H9 (cell line): ENCODE measurements around the gene FAM163B. TPM values are rescaled to one million over a fixed set of nuclear protein-coding genes. Genes with fewer than 3 reads are reported as not detected.

Source experiments
- DNase-seq: peaks from one replicate; pipeline ENCODE4 v3.0.0-alpha.2; 2017
- H2AFZ ChIP-seq: one replicate; pipeline ENCODE4 v1.6.1; 2013; ENCODE audit warnings: mild to moderate bottlenecking, low read length, control low read depth, moderate library complexity
- H2AK5ac ChIP-seq: 2 replicates; pipeline ENCODE4 v1.6.1; 2013; ENCODE audit warnings: low read length, control low read depth, mixed read lengths; ENCODE audit not compliant: insufficient read length
- H2BK120ac ChIP-seq: one replicate; pipeline ENCODE4 v1.6.1; 2013; ENCODE audit warnings: low read depth, mild to moderate bottlenecking, low read length, control low read depth, inconsistent platforms; ENCODE audit not compliant: poor library complexity, severe bottlenecking
- H2BK12ac ChIP-seq: 2 replicates; pipeline ENCODE4 v1.6.1; 2013; ENCODE audit warnings: low read length, control low read depth, mixed read lengths, low read depth; ENCODE audit not compliant: insufficient read length
- H2BK15ac ChIP-seq: 2 replicates; pipeline ENCODE4 v1.6.1; 2013; ENCODE audit warnings: low read depth, low read length, control low read depth
- H2BK20ac ChIP-seq: one replicate; pipeline ENCODE4 v1.6.1; 2013; ENCODE audit warnings: low read depth, mild to moderate bottlenecking, low read length, control low read depth, inconsistent platforms; ENCODE audit not compliant: poor library complexity, severe bottlenecking
- H2BK5ac ChIP-seq: 2 replicates; pipeline ENCODE4 v1.6.1; 2013; ENCODE audit warnings: low read length, control low read depth, mixed read lengths; ENCODE audit not compliant: insufficient read length
- H3K14ac ChIP-seq: 2 replicates; pipeline ENCODE4 v1.6.1; 2013; ENCODE audit warnings: low read length, control low read depth; ENCODE audit not compliant: insufficient read depth
- H3K18ac ChIP-seq: 2 replicates; pipeline ENCODE4 v1.6.1; 2013; ENCODE audit warnings: low read depth, mild to moderate bottlenecking, mixed read lengths, low read length, control low read depth; ENCODE audit not compliant: insufficient read length
- H3K23ac ChIP-seq: 2 replicates; pipeline ENCODE4 v1.6.1; 2013; ENCODE audit warnings: low read length, control low read depth, mixed read lengths, low read depth; ENCODE audit not compliant: insufficient read length
- H3K23me2 ChIP-seq: 2 replicates; pipeline ENCODE4 v1.6.1; 2013; ENCODE audit warnings: low read depth, mild to moderate bottlenecking, mixed read lengths, low read length, control low read depth; ENCODE audit not compliant: insufficient read length, poor library complexity, severe bottlenecking
- H3K27ac ChIP-seq: 2 replicates; pipeline ENCODE4 v1.5.1; 2013; ENCODE audit warnings: low read length, control low read depth, mixed read lengths, low read depth; ENCODE audit not compliant: insufficient read length
- H3K27me3 ChIP-seq: 2 replicates; pipeline ENCODE4 v1.6.1; 2013; ENCODE audit warnings: low read length, control low read depth, inconsistent platforms; ENCODE audit not compliant: insufficient read depth
- H3K4ac ChIP-seq: 2 replicates; pipeline ENCODE4 v1.6.1; 2013; ENCODE audit warnings: low read depth, mild to moderate bottlenecking, control low read depth, inconsistent platforms, low read length, moderate library complexity
- H3K4me1 ChIP-seq: 2 replicates; pipeline ENCODE4 v1.6.1; 2013; ENCODE audit warnings: low read length, control low read depth, inconsistent platforms; ENCODE audit not compliant: insufficient read depth
- H3K4me2 ChIP-seq: 2 replicates; pipeline ENCODE4 v1.6.1; 2013; ENCODE audit warnings: low read length, control low read depth, mixed read lengths; ENCODE audit not compliant: insufficient read length, insufficient read depth
- H3K56ac ChIP-seq: 2 replicates; pipeline ENCODE4 v1.6.1; 2013; ENCODE audit warnings: low read depth, mild to moderate bottlenecking, mixed read lengths, low read length, control low read depth; ENCODE audit not compliant: insufficient read length
- H3K79me1 ChIP-seq: 2 replicates; pipeline ENCODE4 v1.6.1; 2013; ENCODE audit warnings: low read depth, mild to moderate bottlenecking, moderate library complexity, low read length, control low read depth, inconsistent platforms; ENCODE audit not compliant: insufficient read depth, poor library complexity, severe bottlenecking
- H3K79me2 ChIP-seq: 2 replicates; pipeline ENCODE4 v1.6.1; 2013; ENCODE audit warnings: low read length, control low read depth, inconsistent platforms; ENCODE audit not compliant: insufficient read depth
- H3K9ac ChIP-seq: 2 replicates; pipeline ENCODE4 v1.6.1; 2013; ENCODE audit warnings: low read length, control low read depth, mixed read lengths; ENCODE audit not compliant: insufficient read length; ENCODE audit errors: extremely low read depth
- H3K9me3 ChIP-seq: one replicate; pipeline ENCODE4 v1.6.1; 2013; ENCODE audit warnings: low read depth, low read length, inconsistent platforms; ENCODE audit not compliant: control insufficient read depth
- H3T11ph ChIP-seq: one replicate; pipeline ENCODE4 v1.6.1; 2013; ENCODE audit warnings: mild to moderate bottlenecking, low read length, control low read depth, inconsistent platforms
- H4K20me1 ChIP-seq: one replicate; pipeline ENCODE4 v1.6.1; 2013; ENCODE audit not compliant: control insufficient read depth, insufficient read length, insufficient read depth
- H4K5ac ChIP-seq: 2 replicates; pipeline ENCODE4 v1.6.1; 2013; ENCODE audit warnings: low read depth, mild to moderate bottlenecking, mixed read lengths, low read length, control low read depth; ENCODE audit not compliant: insufficient read length
- H4K8ac ChIP-seq: replicated peaks from 2 replicates; pipeline ENCODE4 v1.6.1; 2013; ENCODE audit warnings: low read length, control low read depth, mixed read lengths, low read depth; ENCODE audit not compliant: insufficient read length
- H4K91ac ChIP-seq: 2 replicates; pipeline ENCODE4 v1.6.1; 2013; ENCODE audit warnings: low read depth, mild to moderate bottlenecking, moderate library complexity, mixed read lengths, low read length, control low read depth; ENCODE audit not compliant: insufficient read length
- H3K27ac Mint-ChIP-seq, 3 experiments: 2 replicates in 2 of 3; 3 replicates in 1 of 3; pipeline ENCODE4 v1.8.0; 2020 to 2021; ENCODE audit warnings: mixed read lengths in 3 of 3, mild to moderate bottlenecking in 1 of 3, moderate library complexity in 1 of 3
- H3K27me3 Mint-ChIP-seq: 2 replicates; pipeline ENCODE4 v1.8.0; 2021; ENCODE audit warnings: low read depth, mild to moderate bottlenecking, moderate library complexity, mixed read lengths
- H3K36me3 Mint-ChIP-seq, 3 experiments: 2 replicates in 2 of 3; 3 replicates in 1 of 3; pipeline ENCODE4 v1.8.0; 2020 to 2021; ENCODE audit warnings: low read depth in 3 of 3, mixed read lengths in 3 of 3; ENCODE audit not compliant: insufficient read depth in 1 of 3
- H3K4me1 Mint-ChIP-seq, 2 experiments: 2 replicates each; pipeline ENCODE4 v1.8.0; 2020; ENCODE audit warnings: mixed read lengths in 2 of 2
- H3K4me3 Mint-ChIP-seq, 2 experiments: 2 replicates in 1 of 2; 3 replicates in 1 of 2; pipeline ENCODE4 v1.8.0; 2020 to 2021; ENCODE audit warnings: mild to moderate bottlenecking in 2 of 2, mixed read lengths in 2 of 2, moderate library complexity in 1 of 2
- H3K9me3 Mint-ChIP-seq, 2 experiments: 2 replicates in 1 of 2; 3 replicates in 1 of 2; pipeline ENCODE4 v1.8.0; 2020; ENCODE audit warnings: mild to moderate bottlenecking in 2 of 2, mixed read lengths in 2 of 2, moderate library complexity in 1 of 2
- CTCF ChIP-seq: fragments of 200-600 bp; sonication (generic); conservative IDR thresholded peaks from 3 replicates; pipeline ENCODE4 v1.8.0; 2021; ENCODE audit warnings: antibody characterized with exemption, mild to moderate bottlenecking
- WGBS: extraction: QIAGEN DNeasy Blood & Tissue Kit; methylation state at CpG from one replicate; pipeline ENCODE4 v1.1.7; 2013; ENCODE audit warnings: missing lambda C conversion rate, low lambda C conversion rate, mixed read lengths; ENCODE audit not compliant: insufficient read length; ENCODE audit errors: extremely low coverage; 5-methylcytosine and 5-hydroxymethylcytosine counted together
- total RNA-seq: library from RNA; stranded (reverse); gene quantifications from 2 replicates; pipeline ENCODE4 v1.2.1, GENCODE V29; 2021

The FAM163B gene
- total RNA-seq, 1 experiment from 2014 or later = 0.39 TPM

- Histone ChIP-seq H3K9me3 (no peaks in the 10 kb centered on the region), H3K27ac (no peak overlapping the region), H4K5ac (no peak overlapping the region), H3K79me2 (no peaks in the 10 kb centered on the region), H4K91ac (no peak overlapping the region), H4K8ac (no peak overlapping the region), H2AFZ (no peak overlapping the region), H3K79me1 (no peaks in the 10 kb centered on the region), H2BK15ac (no peak overlapping the region), H4K20me1 (no peaks in the 10 kb centered on the region), H3T11ph (no peak overlapping the region), H3K23ac (no peak overlapping the region), H3K4me1 (no peaks in the 10 kb centered on the region; the same call in 1 of the 2 replicates), H3K14ac (no peak overlapping the region; the same call in 1 of the 2 replicates), H2AK5ac (no peak overlapping the region), H2BK12ac (no peak overlapping the region), H2BK5ac (no peak overlapping the region), H3K23me2 (peaks cover 9% of the 10 kb centered on the region), H2BK20ac (no peak overlapping the region), H3K4ac (no peak overlapping the region), H2BK120ac (no peak overlapping the region), H3K27me3 (no peaks in the 10 kb centered on the region; the same call in 1 of the 2 replicates), H3K18ac (no peak overlapping the region), H3K4me2 (no peak overlapping the region), H3K56ac (no peak overlapping the region), H3K9ac (no peak overlapping the region)
- peaks cover 23% of the 10 kb centered on the region for H3K27me3 Mint-ChIP-seq
- peak; percentile 84 for DNase-seq
- no peaks in the 10 kb centered on the region for H3K9me3 Mint-ChIP-seq
- TF ChIP-seq CTCF = peak; percentile 65
- no peak overlapping the region for H3K27ac Mint-ChIP-seq
- peaks cover 12 to 38% of the 10 kb centered on the region in 2 experiments for H3K4me1 Mint-ChIP-seq
- H3K36me3 Mint-ChIP-seq = no peaks in the 10 kb centered on the region; a peak in 1 of 7 replicates
- peak overlapping the region in 1 of 2 experiments; percentile 55; a peak in 2 of 5 replicates for H3K4me3 Mint-ChIP-seq
- no CpG with 5 or more reads among the region's 20 CpGs for WGBS
These were observed 76.1 kb downstream of the FAM163B start for GRCh38 chr9:133532937-133533668.
